NCI-H748 (cell line): ENCODE measurements around the gene DDX20.
A peak's percentile ranks its signal among the peaks of the same experiment; 100 is the strongest.

Source experiments
- DNase-seq: peaks from one replicate; lab custom pipeline; 2025; ENCODE audit not compliant: unreplicated experiment; lab: John Stamatoyannopoulos, UW

Gene DDX20, protein sequence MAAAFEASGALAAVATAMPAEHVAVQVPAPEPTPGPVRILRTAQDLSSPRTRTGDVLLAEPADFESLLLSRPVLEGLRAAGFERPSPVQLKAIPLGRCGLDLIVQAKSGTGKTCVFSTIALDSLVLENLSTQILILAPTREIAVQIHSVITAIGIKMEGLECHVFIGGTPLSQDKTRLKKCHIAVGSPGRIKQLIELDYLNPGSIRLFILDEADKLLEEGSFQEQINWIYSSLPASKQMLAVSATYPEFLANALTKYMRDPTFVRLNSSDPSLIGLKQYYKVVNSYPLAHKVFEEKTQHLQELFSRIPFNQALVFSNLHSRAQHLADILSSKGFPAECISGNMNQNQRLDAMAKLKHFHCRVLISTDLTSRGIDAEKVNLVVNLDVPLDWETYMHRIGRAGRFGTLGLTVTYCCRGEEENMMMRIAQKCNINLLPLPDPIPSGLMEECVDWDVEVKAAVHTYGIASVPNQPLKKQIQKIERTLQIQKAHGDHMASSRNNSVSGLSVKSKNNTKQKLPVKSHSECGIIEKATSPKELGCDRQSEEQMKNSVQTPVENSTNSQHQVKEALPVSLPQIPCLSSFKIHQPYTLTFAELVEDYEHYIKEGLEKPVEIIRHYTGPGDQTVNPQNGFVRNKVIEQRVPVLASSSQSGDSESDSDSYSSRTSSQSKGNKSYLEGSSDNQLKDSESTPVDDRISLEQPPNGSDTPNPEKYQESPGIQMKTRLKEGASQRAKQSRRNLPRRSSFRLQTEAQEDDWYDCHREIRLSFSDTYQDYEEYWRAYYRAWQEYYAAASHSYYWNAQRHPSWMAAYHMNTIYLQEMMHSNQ

DNA sequence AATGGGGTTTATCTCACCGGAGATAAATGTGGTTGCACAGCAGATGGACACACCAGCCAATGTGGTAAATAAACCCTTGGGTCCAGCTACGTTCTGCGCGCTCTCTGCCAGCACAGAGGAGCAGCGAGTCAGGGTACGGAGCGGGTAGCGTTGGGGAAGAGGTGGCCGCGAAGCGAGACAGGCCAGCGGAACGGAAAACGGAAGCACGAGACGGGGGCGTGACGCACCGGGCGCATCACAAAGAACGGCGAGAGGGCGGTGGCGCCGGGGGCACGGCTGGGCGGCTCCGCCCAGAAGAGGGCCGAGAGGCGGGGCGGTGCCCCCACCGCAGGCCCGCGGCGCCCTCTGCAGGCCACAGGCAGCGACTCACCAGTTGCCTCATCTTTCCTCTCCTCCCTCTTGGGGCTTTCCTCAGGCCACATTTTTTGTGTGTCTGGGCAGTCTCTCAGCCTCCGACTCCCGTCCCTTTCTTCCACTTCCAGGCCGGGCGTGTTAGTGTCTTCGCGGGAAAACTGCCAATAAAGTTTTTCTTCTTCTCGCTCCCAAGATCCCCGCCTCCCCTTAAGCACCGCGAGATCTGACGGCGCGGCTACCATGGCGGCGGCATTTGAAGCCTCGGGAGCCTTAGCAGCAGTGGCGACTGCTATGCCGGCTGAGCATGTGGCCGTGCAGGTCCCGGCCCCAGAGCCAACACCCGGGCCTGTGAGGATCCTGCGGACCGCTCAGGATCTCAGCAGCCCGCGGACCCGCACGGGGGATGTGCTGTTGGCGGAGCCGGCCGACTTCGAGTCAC, at the start of gene DDX20:
TSS of gene DDX20 (plus strand) at position 571 of the 793 bp plus-strand sequence. CDS start at position 595, 24 bp downstream.
- peak; percentile 95 for DNase-seq

- no peak for DNase-seq
Observed at GRCh38 chr1:111706921-111707320, 48.8 kb upstream of the DDX20 start.

GRCh38 chr1:111707906-111708305, 47.8 kb upstream of the DDX20 start:
- no peak for DNase-seq

- DNase-seq: no peak
Observed at GRCh38 chr1:111709986-111710385, 45.7 kb upstream of the DDX20 start.

GRCh38 chr1:111716333-111716732, 39.4 kb upstream of the DDX20 start:
- DNase-seq: no peak

GRCh38 chr1:111717450-111717849, 38.3 kb upstream of the DDX20 start:
- DNase-seq: no peak

DNA sequence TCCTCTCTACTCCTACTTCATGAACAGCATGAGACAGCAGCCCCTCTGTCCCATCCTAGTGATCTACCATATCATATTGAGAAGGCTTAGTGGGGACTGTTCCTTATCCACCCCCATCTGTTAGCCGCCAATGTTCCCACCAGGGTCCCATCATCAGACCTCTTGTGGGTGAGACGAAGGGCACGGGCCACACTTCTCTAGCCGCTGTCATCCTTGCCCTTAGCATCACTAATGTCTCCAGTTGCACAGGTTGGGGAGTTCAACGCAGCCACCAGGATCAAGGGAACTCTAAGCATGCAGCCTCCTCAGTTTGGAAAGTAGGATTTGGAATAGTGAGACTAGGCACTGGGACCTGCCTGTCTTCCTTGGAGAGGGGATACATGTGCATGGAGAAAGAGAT, 36.6 kb upstream of the DDX20 start:
- no peak for DNase-seq

- DNase-seq: no peak
Observed at GRCh38 chr1:111719674-111720132, 36.0 kb upstream of the DDX20 start.

GRCh38 chr1:111720274-111720976, 35.3 kb upstream of the DDX20 start:
- no peak for DNase-seq

GRCh38 chr1:111720977-111721786, 34.5 kb upstream of the DDX20 start:
- no peak for DNase-seq

DNA sequence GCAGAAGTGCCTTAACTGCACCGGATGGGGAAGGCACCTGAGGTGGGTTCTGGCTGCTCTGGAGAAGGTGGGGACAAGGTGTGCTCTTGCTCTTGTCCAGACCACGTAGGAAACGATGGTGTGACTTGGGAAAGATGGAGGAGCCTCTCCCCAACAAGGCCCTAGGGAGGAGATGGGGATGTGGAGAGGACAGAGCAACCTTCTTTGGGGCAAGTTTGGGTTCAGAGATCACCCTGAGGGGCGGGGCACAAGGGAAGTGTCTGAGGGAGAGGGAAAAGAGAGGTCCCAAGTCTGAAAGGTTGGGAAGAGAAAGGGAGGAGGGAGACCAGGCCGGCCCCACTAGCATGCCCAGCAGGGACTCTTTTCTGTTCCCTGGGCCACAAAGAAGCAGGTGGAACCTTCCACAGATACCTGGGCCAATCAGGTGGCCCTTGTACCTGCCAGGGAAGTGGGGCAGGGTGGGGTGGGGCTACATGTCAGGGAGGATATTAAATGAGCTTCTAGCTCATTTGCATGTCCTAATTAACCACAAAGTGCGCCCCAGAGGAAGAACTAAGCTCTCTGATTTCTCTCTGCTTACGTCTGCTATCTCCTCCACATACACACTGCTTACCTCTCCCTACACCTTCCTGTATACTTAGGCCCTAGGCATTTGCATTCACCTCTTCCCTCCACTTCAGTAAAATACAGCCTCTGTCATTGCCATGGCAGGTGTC, 32.5 kb upstream of the DDX20 start:
- DNase-seq: no peak

GRCh38 chr1:111723871-111724270, 31.8 kb upstream of the DDX20 start:
- DNase-seq: no peak

GRCh38 chr1:111725192-111725591, 30.5 kb upstream of the DDX20 start:
- DNase-seq: no peak

DNA sequence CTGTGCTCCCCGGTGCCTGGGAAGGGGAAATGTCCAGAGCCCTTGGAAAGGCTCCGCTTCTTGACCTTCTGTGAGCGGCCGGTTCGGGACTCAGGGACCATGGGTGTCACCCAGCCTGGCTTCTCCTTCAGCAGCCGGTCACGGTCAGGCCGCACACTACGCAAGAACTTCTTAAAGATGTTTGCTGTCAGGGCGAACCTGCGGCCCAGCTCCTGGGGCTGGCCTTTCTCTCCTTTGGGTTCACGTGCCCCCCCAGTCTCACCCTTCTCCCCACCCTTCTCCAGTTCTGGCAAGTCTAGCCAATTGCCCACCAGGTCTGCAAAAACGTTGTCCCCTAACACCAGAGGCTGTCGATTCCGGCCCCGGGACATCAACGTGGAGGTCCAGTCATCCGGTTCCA, 28.6 kb upstream of the DDX20 start:
- no peak for DNase-seq

DNA sequence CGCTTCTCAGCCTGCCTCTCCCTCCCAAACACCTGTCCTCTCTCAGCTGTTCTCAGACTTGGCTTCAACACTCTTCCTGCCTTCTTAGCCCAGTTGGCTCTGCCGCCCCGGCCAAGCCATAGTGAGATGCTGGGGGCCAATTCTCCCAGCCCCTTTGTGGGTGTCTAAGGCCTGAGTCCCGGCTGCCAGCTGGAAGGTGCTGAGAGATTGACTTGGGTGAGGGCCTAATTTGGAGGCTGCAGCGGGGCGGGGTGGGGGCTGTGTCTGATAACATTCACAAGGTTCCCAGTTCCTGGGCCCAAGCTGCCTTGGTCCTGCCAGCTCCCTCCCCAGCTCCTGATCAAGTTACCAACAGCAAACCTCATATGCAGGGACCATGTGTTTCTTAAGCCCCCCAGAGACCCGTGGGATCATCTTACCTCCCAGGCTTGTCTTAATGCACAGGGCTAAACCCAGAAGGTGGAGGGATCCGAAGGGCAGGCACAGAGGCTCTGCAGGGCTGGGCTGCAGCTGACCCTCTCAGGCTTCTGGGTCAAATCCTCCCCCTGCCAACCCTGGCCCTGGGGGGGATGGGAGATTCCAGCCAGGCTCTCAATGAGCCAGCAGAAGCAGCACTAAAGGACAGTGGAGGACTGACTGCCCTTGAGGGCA, 26.3 kb upstream of the DDX20 start:
- no peak for DNase-seq

DNA sequence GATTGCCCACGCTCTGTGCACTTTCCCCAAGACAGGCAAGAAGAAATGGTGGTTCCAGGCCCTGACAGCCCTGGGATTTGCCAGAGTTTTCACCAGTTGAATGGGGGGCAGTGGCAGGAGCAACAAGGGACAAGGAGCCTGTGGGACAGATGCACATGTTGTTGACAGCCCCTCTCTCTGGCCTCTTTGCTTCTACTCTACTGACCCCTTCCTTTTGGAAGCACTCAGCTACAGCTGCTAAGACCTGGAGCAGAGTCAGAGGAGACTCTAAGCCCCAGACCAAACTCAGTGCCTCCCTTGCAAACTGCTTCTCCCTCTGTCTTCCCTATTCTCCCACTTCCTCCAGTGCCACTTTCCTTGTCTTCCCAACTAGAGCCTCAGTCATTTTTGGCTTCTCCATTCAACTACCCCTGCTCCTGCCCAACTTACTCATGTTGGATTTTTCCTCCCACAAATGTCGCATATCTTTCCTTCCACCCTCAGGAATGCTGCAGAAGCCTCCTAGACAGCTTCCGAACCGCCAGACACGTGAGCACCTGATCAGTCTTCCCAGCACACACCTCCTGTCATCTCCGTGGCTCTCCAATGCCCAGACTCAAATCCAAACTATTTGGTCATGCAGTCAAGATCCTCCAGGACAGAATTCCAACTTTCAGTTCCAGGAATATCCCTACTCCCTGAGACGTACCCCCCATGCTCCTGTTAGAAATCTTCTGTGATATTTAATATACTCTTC, 25.6 kb upstream of the DDX20 start:
- DNase-seq: no peak

- DNase-seq: no peak
Observed at GRCh38 chr1:111730706-111731105, 25.0 kb upstream of the DDX20 start.

DNA sequence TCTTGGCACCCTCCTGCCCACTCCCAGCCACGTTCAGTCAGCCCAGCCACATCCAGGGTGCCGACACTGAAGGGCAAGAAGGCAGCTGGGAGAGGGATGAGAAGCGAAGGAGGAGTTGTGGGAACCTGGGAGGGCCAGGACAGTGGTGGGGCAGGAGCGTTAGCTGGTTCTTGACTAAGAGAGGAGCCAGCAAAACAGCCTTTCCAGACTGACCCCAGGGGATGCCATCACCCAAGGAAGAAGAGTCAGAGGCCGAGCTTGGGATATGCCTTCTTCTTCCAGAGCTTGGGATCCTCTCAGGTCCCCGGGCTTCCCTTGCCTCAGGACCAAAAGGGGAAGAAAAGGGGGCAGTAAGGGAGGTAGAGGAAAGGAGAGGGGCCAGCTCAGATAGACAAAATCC, 23.7 kb upstream of the DDX20 start:
- DNase-seq: no peak
